Measurements from ENCODE around the gene KRT25.
A peak's percentile ranks its signal among the peaks of the same experiment; 100 is the strongest.
"Not testable (repeated sequence)": the region's sequence is repeated elsewhere in the genome, so short reads cannot be mapped to it uniquely, and the experiment has no call there.

KRT25 gene

DNA sequence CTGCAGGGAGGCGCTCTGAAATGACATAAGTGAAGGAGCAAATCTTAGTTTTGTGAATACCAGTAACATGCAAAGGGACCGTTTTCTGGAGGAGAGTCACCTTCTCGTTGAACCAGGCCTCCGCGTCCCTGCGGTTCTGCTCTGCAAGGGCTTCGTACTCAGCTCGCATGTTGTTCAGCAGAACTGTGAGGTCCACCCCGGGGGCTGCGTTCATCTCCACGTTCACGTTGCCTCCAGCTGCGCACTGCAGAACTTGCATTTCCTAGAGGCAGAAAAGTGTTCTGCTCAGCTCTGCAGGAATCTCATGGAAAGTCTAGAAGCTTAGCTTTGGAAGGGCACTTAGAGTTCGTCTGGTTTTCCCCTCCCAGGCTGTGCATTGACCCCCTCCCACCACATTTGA, 4.1 kb downstream of the KRT25 start:
- no peak for DNase-seq

DNA sequence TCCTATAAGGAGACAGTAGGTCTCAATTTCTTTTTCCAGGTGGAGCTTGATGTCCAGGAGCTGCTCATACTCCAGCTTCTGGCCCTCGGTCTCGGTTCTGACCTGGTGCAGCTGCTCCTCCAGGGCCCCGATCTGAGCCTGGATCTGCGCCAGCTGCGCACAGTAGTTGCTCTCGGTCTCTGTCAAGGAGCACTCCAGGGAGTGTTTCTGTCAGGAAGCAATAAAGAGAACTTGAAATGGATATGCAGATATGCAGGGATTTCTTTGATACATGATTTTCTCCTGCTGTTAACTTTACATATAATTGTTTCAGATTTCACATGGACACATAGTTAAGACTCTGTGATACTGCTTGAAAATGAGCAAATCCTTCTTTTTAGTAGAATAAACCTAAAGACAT, 4.7 kb downstream of the KRT25 start:
- no peak for DNase-seq

- DNase-seq, result not testable (repeated sequence)
Measured at GRCh38 chr17:40748666-40749065, 6.5 kb downstream of the KRT25 start.

DNA sequence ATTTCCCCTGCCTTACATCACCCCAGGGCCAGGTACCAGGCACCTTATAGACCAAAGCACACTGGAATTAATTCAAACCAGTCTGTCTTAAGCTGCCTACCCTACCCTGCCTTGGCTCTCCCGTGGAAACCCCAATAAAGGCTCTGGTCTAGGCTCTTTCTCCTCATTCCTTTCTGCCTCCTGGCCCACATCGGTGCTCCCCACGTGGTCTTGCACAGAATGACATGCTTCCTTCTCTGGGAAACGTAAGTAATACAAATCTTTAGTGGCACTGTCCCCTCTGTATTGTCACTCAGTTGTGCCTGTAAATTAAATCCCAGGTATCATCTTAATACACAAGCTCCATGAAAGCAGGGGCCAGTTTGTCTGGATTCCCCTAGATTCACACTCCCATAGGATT, 16.6 kb downstream of the KRT25 start:
- DNase-seq, result no peak

DNA sequence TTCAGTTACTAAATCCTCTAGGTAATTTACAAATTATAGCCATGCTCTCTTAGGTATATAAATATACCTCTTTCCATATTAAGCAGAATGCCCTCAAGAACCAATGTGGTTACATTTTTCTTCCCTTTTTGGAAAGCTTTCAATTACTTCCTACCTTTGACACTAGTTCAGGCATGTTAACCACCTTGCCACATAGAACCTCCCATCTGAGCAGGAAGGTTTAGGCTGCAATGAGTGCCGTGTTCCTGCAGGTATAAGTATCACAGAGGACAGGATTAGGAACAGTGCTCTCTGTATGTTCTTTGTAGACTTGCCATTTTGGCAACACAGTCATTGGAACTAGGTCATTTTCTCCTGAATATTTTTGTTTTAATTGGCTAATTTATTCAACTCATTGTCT, 20.1 kb downstream of the KRT25 start:
- DNase-seq, result no peak

DNA sequence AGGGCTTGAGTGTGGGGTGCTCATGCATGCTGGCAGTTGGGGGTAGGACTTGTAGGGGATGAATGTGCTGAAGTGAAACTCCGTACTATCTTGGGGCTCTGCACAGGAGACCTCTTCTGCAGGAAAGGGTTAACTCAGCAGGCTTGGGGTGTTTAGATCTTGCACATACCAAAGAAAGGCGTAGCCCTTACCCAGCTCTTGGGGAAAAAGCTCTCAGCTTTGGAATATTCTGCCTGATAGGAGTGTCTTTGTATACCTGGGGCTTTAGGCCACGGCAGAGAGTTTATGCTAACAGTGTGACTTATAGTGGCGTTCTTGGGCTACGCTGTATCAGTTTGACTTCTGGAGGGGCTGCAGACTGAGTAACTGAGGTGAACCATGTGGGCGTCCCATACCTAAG, 21.1 kb downstream of the KRT25 start:
- no peak for DNase-seq

DNA sequence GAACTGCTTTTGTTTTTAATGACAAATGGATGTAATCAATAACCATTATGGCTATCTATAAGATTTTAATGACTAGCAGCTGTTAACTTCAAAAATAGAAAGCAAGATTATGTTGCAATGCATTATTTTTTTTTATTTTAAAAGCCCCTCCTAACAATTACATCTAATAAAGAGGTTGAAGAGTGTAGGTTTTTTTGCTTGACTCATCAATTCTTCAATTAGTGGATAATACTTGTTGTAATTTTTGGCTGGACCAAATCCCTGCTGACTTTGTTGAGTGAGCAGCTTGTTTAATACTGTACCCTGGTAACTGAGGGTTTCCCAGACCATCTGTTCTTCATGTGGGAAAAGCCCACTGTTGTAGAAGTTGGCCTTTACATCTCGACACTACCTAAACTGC, 24.2 kb downstream of the KRT25 start:
- no peak for DNase-seq

- DNase-seq, result no peak
Measured at GRCh38 chr17:40727447-40728231, 27.5 kb downstream of the KRT25 start.

DNA sequence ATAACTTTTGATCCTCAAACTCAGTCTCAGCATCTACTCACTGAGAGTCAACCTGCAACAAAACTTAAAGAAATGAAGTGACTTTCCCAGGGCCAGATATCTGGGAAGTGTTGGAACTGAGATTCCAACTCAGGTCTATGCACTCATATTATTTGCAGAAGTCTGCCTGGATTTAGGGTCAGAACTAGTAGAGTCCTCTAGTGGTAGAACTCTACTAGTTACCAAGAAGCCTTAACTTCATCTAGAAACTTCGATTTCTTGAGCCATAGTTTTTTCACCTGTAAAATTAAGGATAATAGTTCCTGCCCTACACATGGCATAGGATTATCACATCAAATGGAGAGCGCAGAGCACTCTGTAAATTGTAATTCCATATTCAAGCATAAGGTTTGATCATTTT, 28.2 kb downstream of the KRT25 start:
- DNase-seq, result peak; percentile 9

DNA sequence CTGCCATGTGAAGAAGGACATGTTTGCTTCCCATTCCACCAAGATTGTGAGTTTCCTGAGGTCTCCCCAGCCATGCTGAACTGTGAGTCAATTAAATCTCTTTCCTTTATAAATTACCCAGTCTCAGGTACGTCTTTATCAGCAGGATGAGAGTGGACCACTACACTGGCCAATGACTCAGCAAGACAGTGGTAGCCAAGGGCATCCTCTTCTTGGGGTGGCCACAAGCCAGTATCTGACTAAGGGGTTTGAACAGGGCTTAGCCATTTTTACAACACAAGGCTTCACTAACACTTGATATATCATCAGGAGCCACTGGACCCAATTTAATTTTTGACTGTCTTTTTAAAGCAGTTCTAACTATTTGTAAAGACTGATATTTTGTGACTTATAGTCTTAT, 30.5 kb downstream of the KRT25 start:
- no peak for DNase-seq

GRCh38 chr17:40722241-40722640, 32.9 kb downstream of the KRT25 start:
- DNase-seq, result no peak

DNA sequence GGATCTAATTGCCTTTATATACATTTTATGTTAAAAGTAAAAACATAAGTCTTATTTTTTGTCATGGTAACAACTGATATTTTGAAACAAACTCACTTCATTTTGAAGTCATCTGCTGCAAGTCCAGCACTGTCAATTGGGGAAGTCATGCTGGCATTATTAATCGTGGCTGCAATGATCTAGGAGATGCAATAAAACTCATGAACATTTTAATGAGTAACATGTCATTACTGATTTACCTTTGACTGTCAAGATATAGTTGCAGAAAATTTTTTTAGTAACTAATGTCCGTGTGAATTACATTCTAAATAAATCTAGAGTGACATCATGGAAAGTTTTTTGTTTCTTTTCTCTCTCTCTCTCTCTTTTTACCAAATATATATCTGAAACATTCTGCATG, 34.2 kb downstream of the KRT25 start:
- DNase-seq, result no peak

DNA sequence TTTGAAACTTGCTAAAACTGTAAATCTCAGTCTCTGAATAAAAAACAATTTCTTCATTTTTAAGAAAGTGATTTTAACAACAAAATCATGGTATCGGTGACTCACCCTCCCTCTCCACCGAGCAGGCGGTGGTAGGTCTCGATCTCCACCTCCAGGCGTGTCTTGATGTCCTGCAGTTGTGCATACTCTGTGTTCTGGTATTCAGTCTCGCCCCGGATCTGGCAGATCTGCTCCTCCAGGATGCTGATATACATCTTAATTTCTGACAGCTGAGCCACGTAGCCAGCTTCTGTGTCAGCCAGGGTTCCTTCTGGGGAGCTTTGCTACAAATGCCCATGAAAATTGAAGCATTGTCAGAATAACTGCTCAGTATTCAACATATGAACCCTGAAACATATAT, 36.2 kb downstream of the KRT25 start:
- no peak for DNase-seq

GRCh38 chr17:40717776-40718175, 37.4 kb downstream of the KRT25 start:
- no peak for DNase-seq

- no peak for DNase-seq
Measured at GRCh38 chr17:40714473-40714872, 40.7 kb downstream of the KRT25 start.

DNA sequence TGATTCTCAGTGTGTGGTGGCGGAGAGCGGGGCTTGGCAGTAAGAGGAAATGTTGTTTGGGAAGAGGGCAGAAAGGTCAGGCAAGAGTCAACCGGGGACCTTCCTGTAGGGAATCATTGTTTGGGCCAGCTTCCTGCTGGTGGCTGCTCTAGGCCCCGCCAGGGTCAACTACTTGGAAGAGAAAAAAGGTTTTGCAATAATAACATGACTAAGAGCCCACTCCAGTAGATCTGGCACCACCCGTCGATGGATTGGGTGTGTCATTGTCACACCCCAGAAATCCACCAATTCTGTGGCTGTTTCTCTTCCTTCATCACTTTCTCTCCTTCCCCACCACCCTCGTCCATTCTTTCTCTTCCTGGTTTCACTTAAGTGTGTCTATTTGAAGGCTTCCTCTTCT, 47.4 kb downstream of the KRT25 start:
- no peak for DNase-seq

DNA sequence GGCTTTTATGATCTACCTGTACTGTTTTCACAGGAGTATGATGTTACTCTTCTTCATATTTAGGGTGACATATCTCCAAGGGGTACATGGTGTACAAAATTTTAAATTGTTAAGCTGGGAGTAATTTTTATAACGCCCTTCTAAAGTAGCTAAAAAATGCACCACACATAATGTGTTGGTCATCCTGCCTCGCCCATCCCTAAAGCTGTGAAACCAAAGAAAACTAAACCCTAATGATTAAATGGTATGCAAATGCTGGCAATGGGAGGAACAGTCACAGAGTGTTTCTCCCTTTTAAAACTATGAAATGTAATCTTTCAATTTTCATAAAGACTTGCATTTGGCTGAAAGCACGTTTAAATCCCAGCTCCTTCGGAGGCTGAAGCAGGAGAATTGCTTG, 49.5 kb downstream of the KRT25 start:
- no peak for DNase-seq

DNA sequence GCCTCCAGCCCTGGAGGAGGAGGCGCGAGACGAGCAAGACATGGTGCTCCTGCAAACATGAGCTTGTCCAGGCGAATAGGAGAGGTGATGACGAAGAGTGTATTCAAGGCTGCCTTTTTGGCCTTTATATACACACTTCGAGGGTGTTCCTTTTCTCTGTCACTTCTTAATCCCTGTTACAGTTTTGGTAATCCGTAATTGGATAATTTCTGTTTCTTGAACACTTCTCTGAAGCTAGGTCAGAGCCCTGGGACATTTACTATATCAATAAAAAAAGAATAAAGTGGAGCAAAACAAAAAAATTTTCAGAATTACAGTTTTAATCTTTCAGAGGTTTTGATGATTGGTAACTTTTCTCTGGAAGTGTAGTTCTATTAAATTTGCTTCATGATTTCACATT, 51.5 kb downstream of the KRT25 start, which contains the start of gene KRT24:
KRT24 (minus strand) TSS at position 101 of the 400 bp plus-strand sequence; CDS start at position 42, 59 bp downstream.
- DNase-seq, result no peak

- no peak for DNase-seq
Measured at GRCh38 chr17:40702271-40702670, 52.9 kb downstream of the KRT25 start.

- DNase-seq, result no peak
Measured at GRCh38 chr17:40699853-40700252, 55.3 kb downstream of the KRT25 start.

GRCh38 chr17:40699371-40699770, 55.8 kb downstream of the KRT25 start:
- no peak for DNase-seq

Measured in CD4-positive, alpha-beta T cell treated with Interleukin-4 for 4 hours (primary cell).